ENCODE results near the gene TBPL1.

GRCh38 chr6:133954657-133955576 is 1.9 kb downstream of the TBPL1 start:
- no peak for TF ChIP-seq CTCF (IDR thresholded peaks at IDR 0.05; ENCODE audit: low read depth, low read length)
- no peak for TF ChIP-seq MAX (IDR thresholded peaks at IDR 0.05; ENCODE audit: low read depth, low read length)
- TF ChIP-seq POLR2A (IDR thresholded peaks at IDR 0.05; ENCODE audit: extremely low read depth, insufficient read length) = no peak
- no peak for TF ChIP-seq MYC (IDR thresholded peaks at IDR 0.05; ENCODE audit: low read depth, low read length)

Measured in NB4 (cell line).